ENCODE measurements around the gene CXCL10.

The CXCL10 gene

GRCh38 chr4:76058302-76058701 is 35.0 kb upstream of the CXCL10 start:
- TF ChIP-seq FOXP2 (optimal IDR thresholded peaks at IDR 0.05; ENCODE audit: borderline replicate concordance, extremely low read depth, extremely low read length, insufficient read depth) (no peak), POLR2AphosphoS5 (IDR thresholded peaks at IDR 0.05; ENCODE audit: low read depth, low read length) (no peak), TAF1 (IDR thresholded peaks at IDR 0.05; ENCODE audit: borderline replicate concordance, insufficient read depth, low read length) (no peak), REST (IDR thresholded peaks at IDR 0.05; ENCODE audit: insufficient read depth in 1 of 2, low read depth in 2 of 2, low read length in 2 of 2) (no peak), SIN3A (IDR thresholded peaks at IDR 0.05; ENCODE audit: borderline replicate concordance, insufficient read depth, low read length) (no peak)

GRCh38 chr4:76055421-76055820 is 32.1 kb upstream of the CXCL10 start:
- no peak for TF ChIP-seq FOXP2 (optimal IDR thresholded peaks at IDR 0.05; ENCODE audit: borderline replicate concordance, extremely low read depth, extremely low read length, insufficient read depth)
- no peak for TF ChIP-seq TAF1 (IDR thresholded peaks at IDR 0.05; ENCODE audit: borderline replicate concordance, insufficient read depth, low read length)
- no peak for TF ChIP-seq POLR2AphosphoS5 (IDR thresholded peaks at IDR 0.05; ENCODE audit: low read depth, low read length)
- TF ChIP-seq REST (IDR thresholded peaks at IDR 0.05; ENCODE audit: insufficient read depth in 1 of 2, low read depth in 2 of 2, low read length in 2 of 2) = no peak
- no peak for TF ChIP-seq SIN3A (IDR thresholded peaks at IDR 0.05; ENCODE audit: borderline replicate concordance, insufficient read depth, low read length)

- no peak for TF ChIP-seq FOXP2 (optimal IDR thresholded peaks at IDR 0.05; ENCODE audit: borderline replicate concordance, extremely low read depth, extremely low read length, insufficient read depth)
- TF ChIP-seq TAF1 (IDR thresholded peaks at IDR 0.05; ENCODE audit: borderline replicate concordance, insufficient read depth, low read length) = no peak
- no peak for TF ChIP-seq POLR2AphosphoS5 (IDR thresholded peaks at IDR 0.05; ENCODE audit: low read depth, low read length)
- no peak for TF ChIP-seq SIN3A (IDR thresholded peaks at IDR 0.05; ENCODE audit: borderline replicate concordance, insufficient read depth, low read length)
- TF ChIP-seq REST (IDR thresholded peaks at IDR 0.05; ENCODE audit: insufficient read depth in 1 of 2, low read depth in 2 of 2, low read length in 2 of 2) = no peak
Measured at GRCh38 chr4:76055016-76055415, 31.7 kb upstream of the CXCL10 start.

GRCh38 chr4:76053730-76054129 is 30.4 kb upstream of the CXCL10 start:
- TF ChIP-seq REST (IDR thresholded peaks at IDR 0.05; ENCODE audit: insufficient read depth in 1 of 2, low read depth in 2 of 2, low read length in 2 of 2) (no peak), POLR2AphosphoS5 (IDR thresholded peaks at IDR 0.05; ENCODE audit: low read depth, low read length) (no peak), SIN3A (IDR thresholded peaks at IDR 0.05; ENCODE audit: borderline replicate concordance, insufficient read depth, low read length) (no peak), FOXP2 (optimal IDR thresholded peaks at IDR 0.05; ENCODE audit: borderline replicate concordance, extremely low read depth, extremely low read length, insufficient read depth) (no peak), TAF1 (IDR thresholded peaks at IDR 0.05; ENCODE audit: borderline replicate concordance, insufficient read depth, low read length) (no peak)

GRCh38 chr4:76036855-76037254 is 13.6 kb upstream of the CXCL10 start:
- TF ChIP-seq SIN3A (IDR thresholded peaks at IDR 0.05; ENCODE audit: borderline replicate concordance, insufficient read depth, low read length) (no peak), POLR2AphosphoS5 (IDR thresholded peaks at IDR 0.05; ENCODE audit: low read depth, low read length) (no peak), REST (IDR thresholded peaks at IDR 0.05; ENCODE audit: insufficient read depth in 1 of 2, low read depth in 2 of 2, low read length in 2 of 2) (no peak), FOXP2 (optimal IDR thresholded peaks at IDR 0.05; ENCODE audit: borderline replicate concordance, extremely low read depth, extremely low read length, insufficient read depth) (no peak), TAF1 (IDR thresholded peaks at IDR 0.05; ENCODE audit: borderline replicate concordance, insufficient read depth, low read length) (no peak)
